Body of pancreas (tissue), 4 donors: ENCODE data around the gene DOK5. TPM values are rescaled to one million over a fixed set of nuclear protein-coding genes. Genes with fewer than 3 reads are reported as not detected.

Experiments
- ATAC-seq: fragments of 150-250 bp; one replicate; pipeline ENCODE4 v1.9.1; 2016
- DNase-seq, 4 donors: peaks; one replicate each; pipeline ENCODE4 v3.0.0-alpha.2; 2019
- H3K27ac ChIP-seq, 4 donors: fragments of 200-600 bp; sonication (generic); 1 replicate in 3 of 4; 2 replicates in 1 of 4; pipeline versions ENCODE4 v1.5.1 to v1.6.1; 2016 to 2019; ENCODE audit warnings: mild to moderate bottlenecking in 1 of 4, mixed read lengths in 1 of 4, moderate library complexity in 1 of 4
- H3K27me3 ChIP-seq, 2 donors: fragments of 200-600 bp; sonication (generic); one replicate each; pipeline ENCODE4 v1.6.0; 2016; ENCODE audit warnings: mild to moderate bottlenecking in 1 of 2
- H3K36me3 ChIP-seq, 2 donors: fragments of 200-600 bp; sonication (generic); replicated peaks in 1 of 2; 2 replicates each; pipeline ENCODE4 v1.5.1; 2016; ENCODE audit warnings: low read depth in 2 of 2; ENCODE audit not compliant: insufficient read depth in 1 of 2
- H3K4me1 ChIP-seq: fragments of 200-600 bp; sonication (generic); one replicate; pipeline ENCODE4 v1.6.0; 2016
- H3K4me3 ChIP-seq, 2 donors: fragments of 200-600 bp; sonication (generic); 1 replicate in 1 of 2; 2 replicates in 1 of 2; pipeline ENCODE4 v1.5.1; 2016 to 2019
- H3K9me3 ChIP-seq, 3 donors: fragments of 200-600 bp; sonication (generic); 1 replicate in 2 of 3; 2 replicates in 1 of 3; pipeline ENCODE4 v1.5.1; 2016
- CTCF ChIP-seq, 7 experiments: fragments of 450-650 bp in 4 of 7; fragments of 200-600 bp in 3 of 7; sonication (generic) in 3 of 7; IDR thresholded peaks; one replicate each; pipeline ENCODE4 v1.5.1; 2016 to 2019; ENCODE audit warnings: antibody characterized with exemption in 7 of 7
- POLR2A ChIP-seq, 3 donors: fragments of 450-650 bp; IDR thresholded peaks; one replicate each; pipeline ENCODE4 v1.6.1; 2016; ENCODE audit warnings: antibody characterized with exemption in 3 of 3, mild to moderate bottlenecking in 2 of 3
- WGBS, 2 donors: methylation state at CpG; one replicate each; pipeline ENCODE4 v1.1.5; 2017; 5-methylcytosine and 5-hydroxymethylcytosine counted together
- intact Hi-C: fragments of 100-400 bp; cut with DNase I; formaldehyde crosslinking; loops from one replicate; pipeline ENCODE4 v1.15.1; 2023
- total RNA-seq, 2 donors: library from RNA; depleted of rRNA; stranded (reverse); fragments of >200 nt; gene quantifications; one replicate each; pipeline ENCODE4 v1.1.0, GENCODE V29; 2016

Gene DOK5
- total RNA-seq, 2 donors from 2014 or later, result 1.3 TPM; not detected in 1

- intact Hi-C loops, result no loop called here
- H3K4me3 ChIP-seq, result no peak overlapping the region
- DNase-seq (no peak), ATAC-seq (no peak)
- H3K27me3 ChIP-seq, result no peaks in the 10 kb centered on the region
- no peaks in the 10 kb centered on the region for H3K9me3 ChIP-seq
- H3K27ac ChIP-seq, result no peak overlapping the region
- TF ChIP-seq POLR2A (IDR thresholded peaks at IDR 0.05) (no peak), CTCF (IDR thresholded peaks at IDR 0.05) (no peak)
- 84% methylated on average over 7 of the region's 7 CpGs for WGBS, 2 donors
- H3K4me1 ChIP-seq, result no peaks in the 10 kb centered on the region
- H3K36me3 ChIP-seq, result no peaks in the 10 kb centered on the region
Observed at GRCh38 chr20:54539521-54540046, 64.2 kb downstream of the DOK5 start.

- no peak for TF ChIP-seq CTCF (IDR thresholded peaks at IDR 0.05)
- TF ChIP-seq POLR2A (IDR thresholded peaks at IDR 0.05), result no peak
- Histone ChIP-seq H3K36me3 (no peaks in the 10 kb centered on the region), H3K4me3 (no peak overlapping the region), H3K27me3 (no peaks in the 10 kb centered on the region), H3K9me3 (no peaks in the 10 kb centered on the region), H3K4me1 (no peaks in the 10 kb centered on the region), H3K27ac (no peak overlapping the region)
- ATAC-seq, result no peak
- no peak for DNase-seq
- WGBS, 2 donors, result 83 to 91% methylated on average over 2 of the region's 2 CpGs
- intact Hi-C loops, result no loop called here
Observed at GRCh38 chr20:54543369-54543768, 68.0 kb downstream of the DOK5 start.

GRCh38 chr20:54545676-54546358 lies 70.4 kb downstream of the DOK5 start:
- H3K27ac ChIP-seq, result no peak overlapping the region
- H3K4me1 ChIP-seq, result no peaks in the 10 kb centered on the region
- intact Hi-C loops, result no loop called here
- no peaks in the 10 kb centered on the region for H3K27me3 ChIP-seq
- H3K36me3 ChIP-seq, result no peaks in the 10 kb centered on the region
- no peak for TF ChIP-seq POLR2A (IDR thresholded peaks at IDR 0.05)
- no peak for TF ChIP-seq CTCF (IDR thresholded peaks at IDR 0.05)
- H3K4me3 ChIP-seq, result no peak overlapping the region
- 71 to 78% methylated on average over 4 of the region's 4 CpGs for WGBS, 2 donors
- H3K9me3 ChIP-seq, result no peaks in the 10 kb centered on the region
- no peak for DNase-seq
- no peak for ATAC-seq

- Histone ChIP-seq H3K9me3 (no peaks in the 10 kb centered on the region), H3K4me3 (no peak overlapping the region), H3K36me3 (no peaks in the 10 kb centered on the region), H3K27me3 (no peaks in the 10 kb centered on the region), H3K27ac (no peak overlapping the region), H3K4me1 (no peaks in the 10 kb centered on the region)
- intact Hi-C loops, result no loop called here
- no peak for TF ChIP-seq CTCF (IDR thresholded peaks at IDR 0.05)
- TF ChIP-seq POLR2A (IDR thresholded peaks at IDR 0.05), result no peak
- ATAC-seq (no peak), DNase-seq (no peak)
- 86 to 87% methylated on average over 8 of the region's 8 CpGs for WGBS, 2 donors
Observed at GRCh38 chr20:54548849-54549248, 73.5 kb downstream of the DOK5 start.
